Natural killer cell (primary cell): ENCODE results near the gene CFAP299. TPM values are rescaled to one million over a fixed set of nuclear protein-coding genes. Genes with fewer than 3 reads are reported as not detected.

Experiments
- ATAC-seq, 3 donors: fragments of 150-1000 bp in 2 of 3; fragments of 200-7000 bp in 1 of 3; cut with Tn5 transposase; 1 replicate in 1 of 3; 2 replicates in 2 of 3; pipeline ENCODE4 v1.10.0; 2021; ENCODE audit warnings: mild to moderate bottlenecking in 2 of 3, moderate library complexity in 2 of 3
- DNase-seq, 2 donors: peaks; one replicate each; pipeline versions ENCODE4 v3.0.0 to v3.0.0-alpha.2; 2013 to 2021; ENCODE audit warnings: mixed read lengths in 1 of 2
- H3K27ac ChIP-seq: one replicate; pipeline ENCODE4 v1.5.1; 2013; ENCODE audit warnings: mild to moderate bottlenecking, low read length
- H3K27me3 ChIP-seq: one replicate; pipeline ENCODE4 v1.6.1; 2013; ENCODE audit warnings: low read length; ENCODE audit not compliant: control insufficient read depth, insufficient read depth
- H3K36me3 ChIP-seq: one replicate; pipeline ENCODE4 v1.6.1; 2013; ENCODE audit warnings: low read length; ENCODE audit not compliant: control insufficient read depth, insufficient read depth
- H3K4me1 ChIP-seq: one replicate; pipeline ENCODE4 v1.6.1; 2013; ENCODE audit warnings: low read length; ENCODE audit not compliant: control insufficient read depth, insufficient read depth
- H3K4me3 ChIP-seq: one replicate; pipeline ENCODE4 v1.5.1; 2013; ENCODE audit warnings: low read length
- H3K9me3 ChIP-seq: one replicate; pipeline ENCODE4 v1.6.1; 2013; ENCODE audit warnings: low read length; ENCODE audit not compliant: control insufficient read depth, insufficient read depth
- H3K27ac Mint-ChIP-seq, 2 donors: one replicate each; pipeline ENCODE4 v1.8.0; 2022; ENCODE audit warnings: mild to moderate bottlenecking in 2 of 2, mixed read lengths in 2 of 2, moderate library complexity in 1 of 2
- H3K27me3 Mint-ChIP-seq, 2 donors: one replicate each; pipeline ENCODE4 v1.8.0; 2022; ENCODE audit warnings: low read depth in 2 of 2, mixed read lengths in 2 of 2
- H3K36me3 Mint-ChIP-seq: one replicate; pipeline ENCODE4 v1.8.0; 2022; ENCODE audit warnings: mixed read lengths
- H3K4me1 Mint-ChIP-seq, 2 donors: one replicate each; pipeline ENCODE4 v1.8.0; 2022; ENCODE audit warnings: mixed read lengths in 2 of 2
- H3K4me3 Mint-ChIP-seq: one replicate; pipeline ENCODE4 v1.8.0; 2022; ENCODE audit warnings: mild to moderate bottlenecking, moderate library complexity, mixed read lengths
- H3K9me3 Mint-ChIP-seq, 2 donors: one replicate each; pipeline ENCODE4 v1.8.0; 2022; ENCODE audit warnings: mixed read lengths in 2 of 2
- WGBS: methylation state at CpG from one replicate; pipeline ENCODE4 v1.1.7; 2013; ENCODE audit warnings: missing lambda C conversion rate; ENCODE audit not compliant: insufficient coverage; 5-methylcytosine and 5-hydroxymethylcytosine counted together
- intact Hi-C: fragments of 100-400 bp; cut with micrococcal nuclease; formaldehyde crosslinking; loops from one replicate; pipeline ENCODE4 v1.14.2; 2022
- total RNA-seq, 4 donors: library from RNA; stranded (reverse); fragments of 120-200 nt in 1 of 4; gene quantifications; one replicate each; pipeline versions ENCODE4 v1.2.3 to v1.2.4, GENCODE V29; 2013 to 2022
- TF ChIP-seq, protein P1 (sequence below): fragments of 200-600 bp; IDR thresholded peaks from one replicate; pipeline ENCODE4 v1.8.0; 2022; ENCODE audit warnings: antibody characterized with exemption

The CFAP299 gene
- total RNA-seq, 3 donors from 2014 or later (not counting 1 experiment from before 2014, with no cell fraction given) = not detected

GRCh38 chr4:80809039-80809729, 473.7 kb downstream of the CFAP299 start:
- no peak overlapping the region for H3K4me3 ChIP-seq
- no peaks in the 10 kb centered on the region for H3K4me1 ChIP-seq
- Mint-ChIP-seq H3K4me3 (no peak overlapping the region), H3K36me3 (no peaks in the 10 kb centered on the region), H3K9me3 (no peaks in the 10 kb centered on the region), H3K27me3 (no peaks in the 10 kb centered on the region), H3K4me1 (no peaks in the 10 kb centered on the region), H3K27ac (no peak overlapping the region)
- TF ChIP-seq, protein P1, sequence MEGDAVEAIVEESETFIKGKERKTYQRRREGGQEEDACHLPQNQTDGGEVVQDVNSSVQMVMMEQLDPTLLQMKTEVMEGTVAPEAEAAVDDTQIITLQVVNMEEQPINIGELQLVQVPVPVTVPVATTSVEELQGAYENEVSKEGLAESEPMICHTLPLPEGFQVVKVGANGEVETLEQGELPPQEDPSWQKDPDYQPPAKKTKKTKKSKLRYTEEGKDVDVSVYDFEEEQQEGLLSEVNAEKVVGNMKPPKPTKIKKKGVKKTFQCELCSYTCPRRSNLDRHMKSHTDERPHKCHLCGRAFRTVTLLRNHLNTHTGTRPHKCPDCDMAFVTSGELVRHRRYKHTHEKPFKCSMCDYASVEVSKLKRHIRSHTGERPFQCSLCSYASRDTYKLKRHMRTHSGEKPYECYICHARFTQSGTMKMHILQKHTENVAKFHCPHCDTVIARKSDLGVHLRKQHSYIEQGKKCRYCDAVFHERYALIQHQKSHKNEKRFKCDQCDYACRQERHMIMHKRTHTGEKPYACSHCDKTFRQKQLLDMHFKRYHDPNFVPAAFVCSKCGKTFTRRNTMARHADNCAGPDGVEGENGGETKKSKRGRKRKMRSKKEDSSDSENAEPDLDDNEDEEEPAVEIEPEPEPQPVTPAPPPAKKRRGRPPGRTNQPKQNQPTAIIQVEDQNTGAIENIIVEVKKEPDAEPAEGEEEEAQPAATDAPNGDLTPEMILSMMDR = no peak
- H3K36me3 ChIP-seq = no peaks in the 10 kb centered on the region
- intact Hi-C loops = no loop called here
- no peak for ATAC-seq
- H3K27ac ChIP-seq = no peak overlapping the region
- H3K27me3 ChIP-seq = no peaks in the 10 kb centered on the region
- DNase-seq = no peak
- WGBS = 100% methylated on average over 2 of the region's 2 CpGs
- H3K9me3 ChIP-seq = no peaks in the 10 kb centered on the region

DNA sequence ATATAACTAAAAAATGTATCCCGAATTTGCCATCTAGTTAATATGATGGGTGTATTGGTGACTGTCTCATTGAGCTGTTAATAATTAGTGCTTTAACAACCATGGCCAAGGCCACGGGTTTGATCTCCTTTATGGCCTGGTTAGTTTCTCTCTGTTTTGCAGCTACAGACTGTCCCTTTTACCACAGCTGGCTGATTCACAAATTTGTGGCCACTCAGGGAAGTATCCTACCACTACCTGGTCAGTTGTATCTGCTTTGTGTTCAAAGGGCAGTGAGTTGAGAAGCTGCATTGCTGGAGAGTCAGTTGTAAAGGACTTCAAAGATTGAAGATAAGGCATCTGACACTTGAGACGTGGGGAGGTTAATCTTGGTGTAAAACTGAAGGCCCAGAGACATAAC, 475.9 kb downstream of the CFAP299 start:
- Histone ChIP-seq H3K27me3 (no peaks in the 10 kb centered on the region), H3K4me3 (no peak overlapping the region), H3K36me3 (no peaks in the 10 kb centered on the region), H3K4me1 (no peaks in the 10 kb centered on the region), H3K27ac (no peak overlapping the region), H3K9me3 (no peaks in the 10 kb centered on the region)
- intact Hi-C loops = no loop called here
- Mint-ChIP-seq H3K36me3 (no peaks in the 10 kb centered on the region), H3K27me3 (no peaks in the 10 kb centered on the region), H3K27ac (no peak overlapping the region), H3K4me1 (no peaks in the 10 kb centered on the region), H3K9me3 (no peaks in the 10 kb centered on the region), H3K4me3 (no peak overlapping the region)
- TF ChIP-seq, protein P1 = no peak
- ATAC-seq (no peak), DNase-seq (no peak)
- 62% methylated on average over 3 of the region's 3 CpGs for WGBS

DNA sequence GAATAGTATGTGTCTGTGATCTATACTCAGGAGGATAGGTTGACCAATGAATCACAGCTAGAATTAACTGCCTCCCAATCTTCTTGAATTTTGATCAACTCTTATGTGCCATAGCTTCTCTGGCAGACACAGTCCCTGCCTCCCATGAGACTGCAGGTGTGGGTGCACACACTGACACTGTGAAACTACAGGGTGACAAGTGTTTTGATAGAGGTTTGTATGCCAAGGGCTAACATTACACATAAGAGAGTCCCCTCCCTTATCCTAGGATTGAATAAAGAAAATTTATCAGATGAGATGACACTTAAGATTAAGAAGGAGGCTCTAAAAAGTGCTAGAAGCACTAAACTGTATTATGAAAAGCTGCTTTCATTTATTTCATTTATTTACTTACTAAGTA, 476.6 kb downstream of the CFAP299 start:
- no peak for DNase-seq

More for the DNA sequence above, 476.6 kb downstream of the CFAP299 start:
- Mint-ChIP-seq H3K9me3 (no peaks in the 10 kb centered on the region), H3K27me3 (no peaks in the 10 kb centered on the region), H3K36me3 (no peaks in the 10 kb centered on the region), H3K4me1 (no peaks in the 10 kb centered on the region), H3K4me3 (no peak overlapping the region), H3K27ac (no peak overlapping the region)
- Histone ChIP-seq H3K9me3 (no peaks in the 10 kb centered on the region), H3K4me3 (no peak overlapping the region), H3K36me3 (no peaks in the 10 kb centered on the region), H3K27ac (no peak overlapping the region), H3K4me1 (no peaks in the 10 kb centered on the region), H3K27me3 (no peaks in the 10 kb centered on the region)
- no peak for ATAC-seq
- intact Hi-C loops = no loop called here
- TF ChIP-seq, protein P1 = no peak
